HCT116 (cell line): ENCODE measurements around the gene TECPR1. TPM values are rescaled to one million over a fixed set of nuclear protein-coding genes. Genes with fewer than 3 reads are reported as not detected.
"Not testable (repeated sequence)": the region's sequence is repeated elsewhere in the genome, so short reads cannot be mapped to it uniquely, and the experiment has no call there.

ENCODE experiments used
- ATAC-seq: fragments of 200-7000 bp; cut with Tn5 transposase; 2 replicates; pipeline ENCODE4 v1.9.1; 2020; ENCODE audit warnings: mild to moderate bottlenecking, moderate library complexity
- BruUV-seq: library from RNA; stranded (reverse); fragments of 400-500 nt; replicated peaks from 2 replicates; lab custom pipeline; 2021; lab: Mats Ljungman, UMichigan
- CTCF ChIA-PET: fragments of 300-600 bp; sonication (Branson Sonifier 250); formaldehyde crosslinking; loops from one replicate; lab custom pipeline; 2021; ENCODE audit warnings: antibody characterized with exemption; lab: Charles Lee
- POLR2A ChIA-PET: fragments of 300-600, 350-600 bp; sonication (Branson Sonifier 250); formaldehyde crosslinking; loops from one replicate; lab custom pipeline; 2021; ENCODE audit warnings: antibody characterized with exemption; lab: Charles Lee
- RAD21 ChIA-PET, 2 experiments: fragments of 300-600 bp; sonication (Branson Sonifier 250); formaldehyde crosslinking; loops; one replicate each; lab custom pipeline; 2023; ENCODE audit warnings: low total read pairs in 2 of 2; ENCODE audit not compliant: uncharacterized antibody in 2 of 2, unreplicated experiment in 2 of 2, low non-redundant PET in 1 of 2; lab: Charles Lee
- DNase-seq: peaks from one replicate; pipeline ENCODE4 v3.0.0-alpha.2; 2010; ENCODE audit warnings: low read depth, low spot score
- H2AFZ ChIP-seq: fragments of 200-600 bp; shearing (Covaris generic), sonication (generic); 2 replicates; pipeline ENCODE4 v1.6.1; 2017; ENCODE audit warnings: low read depth, mixed run types, mixed read lengths, antibody characterized with exemption, low read length; ENCODE audit not compliant: poor library complexity, severe bottlenecking
- H3K27ac ChIP-seq: 2 replicates; pipeline ENCODE4 v1.5.1; 2012; ENCODE audit warnings: low read depth, low read length
- H3K27me3 ChIP-seq: fragments of 200-600 bp; sonication (generic); 2 replicates; pipeline ENCODE4 v1.6.1; 2016; ENCODE audit warnings: mixed run types, low read length, mixed read lengths; ENCODE audit not compliant: insufficient read depth
- H3K36me3 ChIP-seq, 2 experiments: fragments of 200-500 bp in 1 of 2; fragments of 200-600 bp in 1 of 2; sonication (Bioruptor generic) in 1 of 2; sonication (generic) in 1 of 2; 2 replicates each; pipeline versions ENCODE4 v1.5.1 to v1.6.1; 2014 to 2016; ENCODE audit warnings: low read length in 2 of 2, inconsistent platforms in 1 of 2, mixed read lengths in 1 of 2, mixed run types in 1 of 2; ENCODE audit not compliant: insufficient read depth in 2 of 2, control insufficient read depth in 1 of 2
- H3K4me1 ChIP-seq, 2 experiments: fragments of 200-600 bp in 1 of 2; sonication (generic) in 1 of 2; 2 replicates each; pipeline versions ENCODE4 v1.5.1 to v1.6.1; 2012 to 2017; ENCODE audit warnings: low read length in 2 of 2, inconsistent platforms in 1 of 2, mild to moderate bottlenecking in 1 of 2, mixed read lengths in 1 of 2, mixed run types in 1 of 2, moderate library complexity in 1 of 2; ENCODE audit not compliant: insufficient read depth in 2 of 2, control insufficient read depth in 1 of 2
- H3K4me2 ChIP-seq: fragments of 200-600 bp; sonication (generic); 2 replicates; pipeline ENCODE4 v1.6.1; 2017; ENCODE audit warnings: mixed run types, low read length, mixed read lengths
- H3K4me3 ChIP-seq, 2 experiments: fragments of 200-600 bp in 1 of 2; sonication (generic) in 1 of 2; replicated peaks in 1 of 2; 2 replicates each; pipeline ENCODE4 v1.5.1; 2011 to 2016; ENCODE audit warnings: low read length in 2 of 2, control low read depth in 1 of 2, low read depth in 1 of 2, mild to moderate bottlenecking in 1 of 2, mixed read lengths in 1 of 2, mixed run types in 1 of 2
- H3K79me2 ChIP-seq: fragments of 200-600 bp; sonication (generic); 2 replicates; pipeline ENCODE4 v1.6.1; 2017; ENCODE audit warnings: mild to moderate bottlenecking, mixed run types, low read length, moderate library complexity, mixed read lengths; ENCODE audit not compliant: insufficient read depth
- H3K9ac ChIP-seq: fragments of 200-600 bp; sonication (generic); 2 replicates; pipeline ENCODE4 v1.6.1; 2016; ENCODE audit warnings: low read length, mixed read lengths
- H3K9me2 ChIP-seq: fragments of 200-600 bp; sonication (generic), shearing (Covaris generic); 2 replicates; pipeline ENCODE4 v1.6.1; 2017; ENCODE audit warnings: mixed run types, mild to moderate bottlenecking, moderate library complexity; ENCODE audit not compliant: insufficient read depth
- H3K9me3 ChIP-seq, 2 experiments: fragments of 200-500 bp in 1 of 2; fragments of 200-600 bp in 1 of 2; sonication (Bioruptor generic) in 1 of 2; sonication (generic) in 1 of 2; 2 replicates each; pipeline ENCODE4 v1.6.1; 2014 to 2017; ENCODE audit warnings: low read length in 2 of 2, mixed read lengths in 2 of 2, inconsistent platforms in 1 of 2, low read depth in 1 of 2, mild to moderate bottlenecking in 1 of 2, mixed run types in 1 of 2, moderate library complexity in 1 of 2; ENCODE audit not compliant: control insufficient read depth in 1 of 2, insufficient read depth in 1 of 2
- H4K20me1 ChIP-seq: fragments of 200-600 bp; sonication (generic), shearing (Covaris generic); 2 replicates; pipeline ENCODE4 v1.6.1; 2017; ENCODE audit warnings: mixed run types, mild to moderate bottlenecking, moderate library complexity; ENCODE audit not compliant: insufficient read depth
- TCF7L2 ChIP-seq: IDR thresholded peaks from 2 replicates; pipeline ENCODE4 v1.7.0; 2011; ENCODE audit warnings: borderline replicate concordance, inconsistent platforms; ENCODE audit not compliant: insufficient read depth, insufficient read length; ENCODE audit errors: extremely low read depth
- intact Hi-C: fragments of 100-400 bp; cut with micrococcal nuclease; formaldehyde crosslinking; loops from 2 replicates; pipeline ENCODE4 v1.10.0; 2022
- total RNA-seq: library from RNA; stranded (reverse); gene quantifications from one replicate; pipeline ENCODE4 v1.2.1, GENCODE V29; 2021; ENCODE audit not compliant: unreplicated experiment

TECPR1 gene
- total RNA-seq, 1 experiment from 2014 or later: 19.9 TPM

DNA sequence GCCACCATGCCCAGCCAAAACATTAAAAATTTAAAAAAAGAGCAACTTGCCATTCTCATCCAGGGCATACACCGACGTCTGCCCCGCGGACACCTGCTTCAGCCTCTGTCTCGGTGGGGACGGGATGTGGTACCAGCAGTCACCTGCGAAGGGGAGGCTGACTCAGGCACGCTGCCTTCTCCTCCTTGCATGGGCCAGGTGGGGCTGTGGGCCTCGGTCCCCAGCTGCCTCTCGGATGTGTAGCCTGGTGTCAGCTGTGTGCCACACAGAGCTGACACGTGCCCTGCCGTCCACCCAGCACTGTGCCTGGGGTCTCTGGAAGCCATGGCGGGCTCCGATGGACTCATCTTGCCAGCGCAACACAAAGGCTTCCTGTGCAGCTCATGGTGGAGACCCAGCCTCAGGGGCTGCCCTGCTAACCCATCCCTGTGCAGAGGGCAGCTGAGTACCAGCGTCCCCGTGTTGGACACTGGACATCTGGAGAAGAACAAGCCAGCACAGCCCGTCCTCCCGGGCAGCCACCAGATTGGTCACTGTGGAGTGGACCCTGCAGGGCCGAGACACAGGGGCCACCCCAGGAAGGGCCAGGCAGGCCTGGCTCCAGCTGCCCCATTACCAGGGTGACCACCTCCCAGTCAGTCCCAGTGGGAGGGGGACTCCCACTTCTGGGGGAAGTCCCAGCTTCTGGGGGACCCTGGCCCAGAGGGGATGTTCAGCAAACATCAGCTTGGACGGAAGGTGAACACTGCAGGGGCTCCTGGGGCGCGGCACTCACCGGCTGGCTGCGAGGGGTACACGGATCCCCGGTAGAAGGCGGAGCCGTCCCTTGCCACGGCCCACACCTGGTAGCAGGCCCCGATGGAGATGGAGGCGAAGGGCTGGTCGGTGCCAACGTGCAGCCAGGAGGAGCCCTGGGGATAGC lies 30.2 kb downstream of the TECPR1 start:
- H3K36me3 ChIP-seq: no peaks in the 10 kb centered on the region
- intact Hi-C loops: no loop called here
- no peak overlapping the region for H3K4me2 ChIP-seq
- ATAC-seq (no peak), DNase-seq (no peak)
- no peak for TF ChIP-seq TCF7L2
- no peaks in the 10 kb centered on the region for H3K27me3 ChIP-seq
- no peaks in the 10 kb centered on the region for H3K79me2 ChIP-seq
- no peaks in the 10 kb centered on the region for H3K4me1 ChIP-seq
- H3K4me3 ChIP-seq: no peak overlapping the region
- no TSS peak for BruUV-seq
- RAD21 ChIA-PET: no interaction called here
- H3K27ac ChIP-seq: no peak overlapping the region
- H3K9me2 ChIP-seq: no peaks in the 10 kb centered on the region
- H2AFZ ChIP-seq: no peak overlapping the region
- H3K9ac ChIP-seq: no peak overlapping the region
- CTCF ChIA-PET: no interaction called here
- POLR2A ChIA-PET: interaction anchor here (0.6 kb wide), 1 partner anchor 177 kb away, joined by 3 read pairs; no protein-coding TSS in a partner anchor
- H4K20me1 ChIP-seq: no peaks in the 10 kb centered on the region
- H3K9me3 ChIP-seq: no peaks in the 10 kb centered on the region

DNA sequence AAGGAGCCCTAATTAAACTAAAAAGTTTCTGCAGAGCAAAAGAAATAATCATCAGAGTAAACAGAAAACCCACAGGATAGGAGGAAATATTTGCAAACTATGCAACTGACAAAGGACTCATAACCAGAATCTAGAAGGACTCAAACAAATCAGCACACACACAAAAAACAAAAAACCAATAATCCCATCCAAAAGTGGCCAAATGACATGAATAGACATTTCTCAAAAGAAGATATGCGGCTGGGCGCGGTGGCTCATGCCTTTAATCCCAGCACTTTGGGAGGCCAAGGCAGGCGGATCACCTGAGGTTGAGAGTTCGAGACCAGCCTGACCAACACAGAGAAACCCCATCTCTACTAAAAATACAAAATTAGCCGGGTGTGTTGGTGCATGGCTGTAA lies 32.6 kb downstream of the TECPR1 start:
- H3K4me1 ChIP-seq, H3K9me3 ChIP-seq, ATAC-seq, H3K4me3 ChIP-seq, H2AFZ ChIP-seq, H3K4me2 ChIP-seq, intact Hi-C loops, H3K9ac ChIP-seq, CTCF ChIA-PET, H3K27ac ChIP-seq, BruUV-seq, H3K27me3 ChIP-seq, DNase-seq, H3K79me2 ChIP-seq, POLR2A ChIA-PET, H3K36me3 ChIP-seq, RAD21 ChIA-PET, H3K9me2 ChIP-seq, H4K20me1 ChIP-seq: not testable (repeated sequence)
